ENCODE data around the gene CKM. TPM values are rescaled to one million over a fixed set of nuclear protein-coding genes. Genes with fewer than 3 reads are reported as not detected.
"Not testable (repeated sequence)": the region's sequence is repeated elsewhere in the genome, so short reads cannot be mapped to it uniquely, and the experiment has no call there.

The CKM gene
- total RNA-seq, 2 donors from 2014 or later = 0.85 to 3.0 TPM

DNA sequence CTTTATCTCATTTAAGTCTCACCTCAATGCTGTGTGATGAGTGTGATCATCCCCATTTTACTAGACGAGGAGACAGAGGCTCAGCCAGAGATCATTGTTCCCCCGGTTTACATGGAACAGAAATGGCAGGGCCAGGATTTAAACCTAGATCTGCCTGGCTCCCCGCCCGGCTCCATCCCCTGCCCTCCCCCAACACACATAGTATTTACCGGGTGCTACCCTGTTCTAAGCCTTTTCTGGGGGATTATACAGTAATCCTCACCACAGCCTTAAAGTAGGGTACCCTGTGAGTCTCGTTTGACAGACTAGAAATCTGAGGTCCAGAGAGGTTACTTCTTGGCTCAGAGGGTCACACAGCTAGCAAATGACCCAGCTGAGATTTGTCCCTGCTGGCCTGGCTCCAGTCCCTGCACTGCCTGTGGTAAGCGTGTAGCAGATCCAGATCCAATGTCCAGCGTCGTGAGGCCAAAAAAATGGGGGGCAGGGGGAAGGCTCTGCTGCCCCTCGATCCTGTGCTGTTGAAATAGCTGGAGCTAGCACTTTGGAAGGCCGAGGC lies 14.1 kb upstream of the CKM start:
- no peaks in the 10 kb centered on the region for H3K9me3 ChIP-seq
- H3K27ac ChIP-seq = no peak overlapping the region
- H3K36me3 ChIP-seq = no peaks in the 10 kb centered on the region
- no peak overlapping the region for H3K4me3 ChIP-seq
- H3K4me1 ChIP-seq (ENCODE audit: control insufficient read depth in 1 of 2, low read depth in 2 of 2) = peaks cover 7 to 11% of the 10 kb centered on the region in 2 donors
- peaks cover 11% of the 10 kb centered on the region for H3K27me3 ChIP-seq (replicated peaks; ENCODE audit: insufficient read depth)
- ATAC-seq (ENCODE audit: insufficient number of reproducible peaks, low FRiP score, low read depth) (no peak), DNase-seq (ENCODE audit: low spot score) (no peak)
- TF ChIP-seq, protein P1, sequence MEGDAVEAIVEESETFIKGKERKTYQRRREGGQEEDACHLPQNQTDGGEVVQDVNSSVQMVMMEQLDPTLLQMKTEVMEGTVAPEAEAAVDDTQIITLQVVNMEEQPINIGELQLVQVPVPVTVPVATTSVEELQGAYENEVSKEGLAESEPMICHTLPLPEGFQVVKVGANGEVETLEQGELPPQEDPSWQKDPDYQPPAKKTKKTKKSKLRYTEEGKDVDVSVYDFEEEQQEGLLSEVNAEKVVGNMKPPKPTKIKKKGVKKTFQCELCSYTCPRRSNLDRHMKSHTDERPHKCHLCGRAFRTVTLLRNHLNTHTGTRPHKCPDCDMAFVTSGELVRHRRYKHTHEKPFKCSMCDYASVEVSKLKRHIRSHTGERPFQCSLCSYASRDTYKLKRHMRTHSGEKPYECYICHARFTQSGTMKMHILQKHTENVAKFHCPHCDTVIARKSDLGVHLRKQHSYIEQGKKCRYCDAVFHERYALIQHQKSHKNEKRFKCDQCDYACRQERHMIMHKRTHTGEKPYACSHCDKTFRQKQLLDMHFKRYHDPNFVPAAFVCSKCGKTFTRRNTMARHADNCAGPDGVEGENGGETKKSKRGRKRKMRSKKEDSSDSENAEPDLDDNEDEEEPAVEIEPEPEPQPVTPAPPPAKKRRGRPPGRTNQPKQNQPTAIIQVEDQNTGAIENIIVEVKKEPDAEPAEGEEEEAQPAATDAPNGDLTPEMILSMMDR (IDR thresholded peaks at IDR 0.05) = no peak

DNA sequence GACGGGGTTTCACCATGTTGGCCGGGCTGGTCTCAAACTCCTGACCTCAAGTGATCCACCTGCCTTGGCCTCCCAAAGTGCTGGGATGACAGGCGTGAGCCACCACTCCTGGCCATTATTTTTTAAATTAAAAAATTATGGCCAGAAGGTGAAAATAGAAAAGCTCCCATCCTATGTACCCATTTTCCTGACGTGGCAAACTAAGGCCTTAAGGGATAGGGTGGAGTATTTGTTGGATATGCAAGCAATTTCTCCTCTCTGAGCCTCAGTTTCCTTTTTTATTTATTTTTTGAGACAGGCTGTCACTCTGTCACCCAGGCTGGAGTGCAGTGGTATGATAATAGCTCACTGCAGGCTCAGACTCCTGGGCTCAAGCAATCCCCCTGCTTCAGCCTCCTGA lies 12.2 kb upstream of the CKM start:
- H3K27me3 ChIP-seq (replicated peaks; ENCODE audit: insufficient read depth); H3K36me3 ChIP-seq; H3K4me1 ChIP-seq (ENCODE audit: control insufficient read depth in 1 of 2, low read depth in 2 of 2); H3K27ac ChIP-seq; DNase-seq (ENCODE audit: low spot score); ATAC-seq (ENCODE audit: insufficient number of reproducible peaks, low FRiP score, low read depth); H3K4me3 ChIP-seq; H3K9me3 ChIP-seq: not testable (repeated sequence)

DNA sequence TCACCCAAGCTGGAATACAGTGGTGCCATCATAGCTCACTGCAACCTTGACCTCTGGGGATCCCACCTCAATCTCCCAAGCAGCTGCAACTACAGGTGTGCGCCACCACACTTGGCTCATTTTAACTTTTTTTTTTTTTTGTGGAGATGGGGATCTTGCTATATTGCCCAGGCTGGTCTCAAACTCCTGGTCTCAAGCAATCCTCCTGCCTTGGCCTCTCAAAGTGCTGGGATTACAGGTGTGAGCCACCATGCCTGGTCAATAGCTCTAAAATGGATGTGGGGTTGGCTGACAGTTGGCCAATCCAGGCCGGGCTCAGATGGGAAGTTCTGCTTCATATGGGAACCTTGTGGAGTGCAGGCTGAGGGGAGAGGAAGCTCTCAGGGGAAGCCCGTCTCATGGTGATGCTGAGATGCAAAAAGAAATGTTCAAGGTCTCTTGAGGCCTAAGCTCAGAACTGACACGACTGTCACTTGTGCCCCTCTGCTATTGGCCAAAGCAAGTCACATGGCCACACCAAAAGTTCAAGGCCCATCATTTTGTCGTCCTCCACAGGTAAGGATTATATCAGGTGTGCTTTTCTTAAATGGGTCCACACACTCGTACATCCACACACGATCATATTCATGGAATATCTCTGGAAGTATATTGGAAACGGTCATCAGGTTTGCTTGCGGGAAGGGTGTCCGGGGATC lies 11.1 kb upstream of the CKM start:
- H3K4me1 ChIP-seq (ENCODE audit: control insufficient read depth in 1 of 2, low read depth in 2 of 2) = peaks cover 0 to 5% of the 10 kb centered on the region in 2 donors
- H3K9me3 ChIP-seq = no peaks in the 10 kb centered on the region
- TF ChIP-seq, protein P1 (IDR thresholded peaks at IDR 0.05) = no peak
- H3K27me3 ChIP-seq (replicated peaks; ENCODE audit: insufficient read depth) = no peaks in the 10 kb centered on the region
- DNase-seq (ENCODE audit: low spot score) (no peak), ATAC-seq (ENCODE audit: insufficient number of reproducible peaks, low FRiP score, low read depth) (no peak)
- H3K36me3 ChIP-seq = no peaks in the 10 kb centered on the region
- H3K4me3 ChIP-seq = no peak overlapping the region
- H3K27ac ChIP-seq = no peak overlapping the region

DNA sequence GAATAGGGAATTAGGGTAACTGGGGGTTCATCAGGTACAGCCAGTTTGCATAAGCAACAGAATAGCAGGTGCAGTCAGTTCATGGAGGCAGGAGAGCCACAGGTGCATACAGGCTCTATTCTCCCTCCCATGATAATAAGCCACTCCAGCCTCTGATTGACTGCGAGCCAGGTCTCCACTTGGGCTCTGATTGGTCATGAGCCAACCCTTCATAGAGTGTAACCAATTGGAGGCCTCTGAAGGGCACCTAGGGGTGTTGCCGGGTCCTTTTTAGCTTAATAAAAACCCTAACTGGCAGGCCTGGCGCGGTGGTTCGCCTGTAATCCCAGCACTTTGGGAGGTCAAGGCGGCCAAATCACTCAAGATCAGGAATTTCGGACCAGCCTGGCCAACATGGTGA lies 8.7 kb upstream of the CKM start:
- TF ChIP-seq, protein P1 (IDR thresholded peaks at IDR 0.05) = no peak
- H3K27ac ChIP-seq = no peak overlapping the region
- no peaks in the 10 kb centered on the region for H3K27me3 ChIP-seq (replicated peaks; ENCODE audit: insufficient read depth)
- no peaks in the 10 kb centered on the region for H3K4me1 ChIP-seq (ENCODE audit: control insufficient read depth in 1 of 2, low read depth in 2 of 2)
- H3K4me3 ChIP-seq = no peak overlapping the region
- no peaks in the 10 kb centered on the region for H3K9me3 ChIP-seq
- no peaks in the 10 kb centered on the region for H3K36me3 ChIP-seq
- ATAC-seq (ENCODE audit: insufficient number of reproducible peaks, low FRiP score, low read depth) (no peak), DNase-seq (ENCODE audit: low spot score) (no peak)

DNA sequence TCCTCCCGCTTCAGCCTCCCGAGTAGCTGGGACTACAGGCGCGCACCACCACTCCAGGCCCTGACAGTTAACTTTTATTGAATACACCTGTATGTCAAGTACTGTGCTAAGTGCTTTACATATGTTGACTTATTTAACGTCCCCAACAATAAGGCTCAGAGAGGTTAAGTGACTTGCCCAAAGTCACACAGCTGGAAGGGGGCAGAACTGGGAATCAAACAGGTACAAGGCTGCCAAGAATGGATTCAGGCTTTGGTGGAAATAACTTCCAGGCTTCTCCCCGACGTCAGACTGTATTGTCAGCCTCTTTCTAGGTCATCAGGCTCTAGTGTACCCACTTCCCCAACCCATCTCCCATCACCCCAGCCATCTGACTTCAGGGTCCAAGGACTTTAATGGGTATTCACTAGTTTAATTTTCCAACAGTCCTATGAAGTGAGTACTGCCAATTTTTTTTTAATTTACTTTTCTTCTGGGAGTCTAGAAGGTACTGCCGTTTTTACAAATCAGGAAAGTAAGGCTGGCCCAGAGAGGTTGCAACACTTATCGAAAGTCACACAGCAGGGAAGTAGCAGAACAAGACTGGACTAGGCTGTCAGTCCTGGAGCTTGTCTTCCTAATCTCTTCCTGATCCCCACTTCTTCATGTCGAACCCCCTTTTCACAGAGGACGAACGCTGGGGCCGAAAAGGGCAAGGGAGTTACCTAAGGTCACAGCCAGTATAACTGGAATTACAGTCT lies 4.9 kb upstream of the CKM start:
- ATAC-seq (ENCODE audit: insufficient number of reproducible peaks, low FRiP score, low read depth) (no peak), DNase-seq (ENCODE audit: low spot score) (no peak)
- Histone ChIP-seq H3K36me3 (no peaks in the 10 kb centered on the region), H3K9me3 (no peaks in the 10 kb centered on the region), H3K4me1 (ENCODE audit: control insufficient read depth in 1 of 2, low read depth in 2 of 2) (peaks cover 0 to 7% of the 10 kb centered on the region in 2 donors), H3K27me3 (replicated peaks; ENCODE audit: insufficient read depth) (peaks cover 4% of the 10 kb centered on the region), H3K4me3 (no peak overlapping the region), H3K27ac (no peak overlapping the region)
- TF ChIP-seq, protein P1 (IDR thresholded peaks at IDR 0.05) = no peak
